ENCODE data around the gene LGALS3BP. TPM values are rescaled to one million over a fixed set of nuclear protein-coding genes. Genes with fewer than 3 reads are reported as not detected.

Gene LGALS3BP
- total and polyA plus RNA-seq, 2 of the 8 experiments (the other 6 are each of a cell fraction or from before 2014, with no cell fraction given): 56.1 to 61.6 TPM

GRCh38 chr17:78997881-78998280 lies 18.2 kb upstream of the LGALS3BP start (continued):
- TF ChIP-seq CHD7 (IDR thresholded peaks at IDR 0.05; ENCODE audit: insufficient replicate concordance, low read length) (no peak), ATF3 (IDR thresholded peaks at IDR 0.05; ENCODE audit: insufficient read depth, low read depth, low read length) (no peak), PHF8 (conservative IDR thresholded peaks at IDR 0.05; ENCODE audit: low read depth, low read length) (no peak), SUZ12 (IDR thresholded peaks at IDR 0.05; ENCODE audit: low read length) (no peak), SIX5 (IDR thresholded peaks at IDR 0.05; ENCODE audit: low read depth, low read length) (no peak), POLR2AphosphoS5 (IDR thresholded peaks at IDR 0.05; ENCODE audit: low read depth, low read length) (no peak), BCL11A (IDR thresholded peaks at IDR 0.05; ENCODE audit: low read depth in 2 of 2, low read length in 2 of 2) (no peak), SRF (IDR thresholded peaks at IDR 0.05; ENCODE audit: low read depth, low read length) (no peak), TAF1 (IDR thresholded peaks at IDR 0.05; ENCODE audit: low read depth, low read length) (no peak), KDM5A (IDR thresholded peaks at IDR 0.05; ENCODE audit: low read length) (no peak)

Measured in H1 (cell line).